HG03175 (cell line): ENCODE results near the gene DDO.
"Not testable (repeated sequence)": the region's sequence is repeated elsewhere in the genome, so short reads cannot be mapped to it uniquely, and the experiment has no call there.

ENCODE experiments used
- ATAC-seq: cut with Tn5 transposase; IDR thresholded peaks from one replicate; pipeline ENCODE4 v1.9.1; 2021; ENCODE audit warnings: mild to moderate bottlenecking, moderate library complexity; ENCODE audit not compliant: unreplicated experiment

DDO gene

DNA sequence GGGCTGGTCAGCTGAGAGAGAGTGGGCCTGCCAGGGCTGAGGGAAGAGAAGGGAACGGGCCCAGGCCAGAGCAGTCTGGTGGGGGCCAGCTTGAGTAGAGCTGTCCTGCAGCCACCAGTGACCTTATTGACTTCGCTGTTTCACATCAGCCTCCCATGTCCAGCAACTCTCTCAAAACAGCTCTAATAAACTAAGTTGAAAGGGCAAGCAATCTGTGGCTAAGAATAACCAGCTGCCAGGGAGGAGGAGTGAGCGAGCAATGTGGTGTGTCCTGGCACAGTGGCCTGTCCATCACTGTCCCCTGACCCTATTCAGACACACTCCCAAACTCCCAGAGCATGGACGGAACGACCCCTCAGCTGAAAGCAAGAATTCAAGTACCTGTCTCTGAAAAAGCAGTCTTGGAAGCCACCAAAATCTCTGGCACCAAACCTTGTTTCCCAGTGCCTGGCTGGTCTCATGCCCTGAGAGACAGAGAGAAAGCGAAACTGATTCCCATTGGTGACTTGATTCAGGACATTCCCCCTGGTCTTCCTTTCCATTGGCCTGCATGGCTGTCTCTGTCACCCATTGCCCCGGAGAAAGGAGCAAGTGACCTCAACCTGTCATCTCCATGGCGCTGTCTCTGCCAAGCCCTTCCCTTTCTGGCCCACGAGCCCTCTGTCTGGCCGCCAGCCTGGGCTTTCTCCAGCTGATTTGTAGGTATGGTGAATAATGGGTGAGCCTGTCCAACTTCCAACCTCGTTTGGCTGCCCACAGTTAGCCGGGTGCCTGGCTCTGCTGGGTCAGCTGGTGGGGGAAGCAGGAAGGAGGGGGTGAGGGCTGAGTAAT, at the start of gene DDO:
Gene DDO, minus strand, starts transcription at position 490 of the 831 bp plus-strand sequence. CDS start 2,113 bp downstream, outside the sequence.
- ATAC-seq = no peak

GRCh38 chr6:110462884-110463481, 47.6 kb upstream of the DDO start:
- no peak for ATAC-seq

- no peak for ATAC-seq
Measured at GRCh38 chr6:110461376-110461775, 46.0 kb upstream of the DDO start.

- no peak for ATAC-seq
Measured at GRCh38 chr6:110459137-110459536, 43.8 kb upstream of the DDO start.

- ATAC-seq = no peak
Measured at GRCh38 chr6:110458476-110458875, 43.1 kb upstream of the DDO start.

GRCh38 chr6:110457567-110458175, 42.3 kb upstream of the DDO start:
- ATAC-seq = not testable (repeated sequence)

DNA sequence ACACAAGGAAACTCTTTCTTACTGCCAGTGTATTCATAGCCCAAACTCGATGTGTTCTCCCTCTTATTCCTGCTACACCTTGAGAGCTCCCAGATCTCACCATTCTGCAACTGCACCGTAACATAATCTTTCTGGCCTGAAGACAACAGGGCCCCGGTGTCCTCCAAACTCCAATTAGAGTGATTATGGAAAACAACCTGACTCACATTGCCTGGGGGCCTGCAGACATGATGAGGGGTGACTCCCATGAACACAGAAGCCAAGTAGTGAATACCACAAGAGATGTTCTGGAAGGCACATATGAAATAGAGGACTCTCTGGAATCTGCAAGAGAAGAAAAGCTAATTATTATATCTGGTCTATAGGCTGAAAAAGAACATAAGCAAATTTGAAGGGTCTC, 41.3 kb upstream of the DDO start:
- no peak for ATAC-seq

GRCh38 chr6:110449541-110449895, 34.1 kb upstream of the DDO start:
- no peak for ATAC-seq

- no peak for ATAC-seq
Measured at GRCh38 chr6:110448846-110449540, 33.6 kb upstream of the DDO start.

DNA sequence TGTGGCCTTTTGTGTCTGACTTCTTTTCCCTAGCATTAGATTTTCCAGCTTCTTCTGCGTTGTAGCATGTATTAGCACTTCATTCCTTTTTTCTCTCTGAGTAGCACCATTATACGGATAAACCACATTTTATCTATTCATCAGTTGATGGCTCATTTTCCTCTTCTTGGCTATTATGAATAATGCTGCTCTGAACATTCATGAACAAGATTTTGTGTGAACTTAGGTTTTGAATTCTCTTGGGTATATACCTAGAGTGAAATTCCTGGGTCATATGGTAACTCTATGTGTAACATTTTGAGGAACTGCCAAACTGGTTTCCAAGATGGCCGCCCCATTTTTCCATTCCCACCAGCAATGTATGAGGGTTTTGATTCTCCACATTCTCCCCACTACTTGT, 32.4 kb upstream of the DDO start:
- no peak for ATAC-seq

- no peak for ATAC-seq
Measured at GRCh38 chr6:110446405-110446804, 31.0 kb upstream of the DDO start.

DNA sequence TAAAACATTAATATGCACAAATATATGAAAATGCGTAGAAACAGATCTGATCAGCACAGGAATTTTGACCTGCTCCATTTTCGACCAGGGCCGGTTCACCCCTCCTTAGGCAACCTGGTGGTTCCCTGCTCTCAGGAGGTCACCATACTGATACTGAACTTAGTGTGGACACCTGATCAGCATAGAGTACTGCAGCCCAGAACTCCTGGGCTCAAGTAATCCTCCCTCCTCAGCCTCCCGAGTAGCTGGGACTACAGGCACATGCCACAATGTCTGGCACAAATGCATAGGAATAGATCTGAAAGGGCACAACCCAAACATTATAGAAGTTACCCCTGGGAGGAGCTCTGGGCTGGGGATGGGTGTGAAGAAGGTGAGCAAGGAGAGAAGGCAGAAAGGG, 24.7 kb upstream of the DDO start:
- ATAC-seq = no peak

GRCh38 chr6:110439356-110439755, 24.0 kb upstream of the DDO start:
- no peak for ATAC-seq

GRCh38 chr6:110434961-110435602, 19.7 kb upstream of the DDO start:
- ATAC-seq = no peak

DNA sequence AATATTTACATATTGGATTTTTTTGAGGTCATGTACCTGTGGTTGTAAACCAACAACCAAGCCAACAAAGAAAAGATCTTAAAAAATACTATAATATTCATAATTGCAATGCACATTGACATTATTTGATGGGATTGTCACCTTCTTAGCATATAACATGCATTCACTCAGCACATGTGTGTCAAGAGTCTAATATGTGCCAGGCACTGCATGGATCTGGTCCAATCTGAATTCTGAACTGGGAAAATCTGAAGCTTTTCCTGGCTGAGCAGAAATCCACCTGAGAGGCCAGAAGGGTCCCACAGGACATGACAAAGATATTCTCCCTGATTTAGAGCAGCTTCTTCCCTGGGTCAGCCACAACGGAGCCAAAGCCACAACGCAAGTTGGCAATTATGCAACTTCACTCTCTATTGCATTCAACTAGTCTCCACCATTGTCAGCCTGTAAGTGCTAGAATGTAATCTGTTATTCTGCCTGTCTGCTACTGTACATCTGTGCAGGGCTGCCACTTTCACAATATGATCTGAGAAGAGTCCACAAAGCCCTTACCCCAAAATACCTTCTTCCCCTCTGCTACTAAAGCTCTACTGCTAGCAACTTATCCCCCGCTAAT, 17.0 kb upstream of the DDO start:
- no peak for ATAC-seq

GRCh38 chr6:110430741-110431140, 15.4 kb upstream of the DDO start:
- no peak for ATAC-seq

- no peak for ATAC-seq
Measured at GRCh38 chr6:110430236-110430635, 14.9 kb upstream of the DDO start.

GRCh38 chr6:110428153-110428552, 12.8 kb upstream of the DDO start:
- no peak for ATAC-seq

- no peak for ATAC-seq
Measured at GRCh38 chr6:110425816-110426215, 10.4 kb upstream of the DDO start.

DNA sequence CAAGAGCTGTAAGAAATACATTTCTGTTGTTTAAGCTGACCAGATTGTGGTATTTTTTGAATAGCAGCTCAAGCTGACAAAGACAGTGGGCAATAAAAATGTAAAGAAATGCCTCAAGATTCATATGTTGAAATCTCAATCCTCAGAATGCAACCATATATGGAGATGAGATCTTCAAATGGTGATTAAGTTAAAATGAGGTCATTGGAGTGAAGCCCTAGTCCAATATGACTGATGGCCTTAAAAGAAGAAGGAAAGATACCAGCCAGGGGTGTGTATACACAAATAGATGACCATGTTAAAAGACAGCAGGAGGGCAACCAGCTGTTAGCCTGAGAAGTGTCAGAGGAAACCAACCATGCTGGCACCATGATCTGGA, 7.1 kb upstream of the DDO start:
- ATAC-seq = no peak
